GM18867 (cell line): ENCODE data around the gene NFIC.
"Not testable (repeated sequence)": the region's sequence is repeated elsewhere in the genome, so short reads cannot be mapped to it uniquely, and the experiment has no call there.

Experiments used
- ATAC-seq: cut with Tn5 transposase; IDR thresholded peaks from one replicate; pipeline ENCODE4 v1.9.1; 2021; ENCODE audit warnings: mild to moderate bottlenecking, moderate library complexity; ENCODE audit not compliant: unreplicated experiment

NFIC gene

DNA sequence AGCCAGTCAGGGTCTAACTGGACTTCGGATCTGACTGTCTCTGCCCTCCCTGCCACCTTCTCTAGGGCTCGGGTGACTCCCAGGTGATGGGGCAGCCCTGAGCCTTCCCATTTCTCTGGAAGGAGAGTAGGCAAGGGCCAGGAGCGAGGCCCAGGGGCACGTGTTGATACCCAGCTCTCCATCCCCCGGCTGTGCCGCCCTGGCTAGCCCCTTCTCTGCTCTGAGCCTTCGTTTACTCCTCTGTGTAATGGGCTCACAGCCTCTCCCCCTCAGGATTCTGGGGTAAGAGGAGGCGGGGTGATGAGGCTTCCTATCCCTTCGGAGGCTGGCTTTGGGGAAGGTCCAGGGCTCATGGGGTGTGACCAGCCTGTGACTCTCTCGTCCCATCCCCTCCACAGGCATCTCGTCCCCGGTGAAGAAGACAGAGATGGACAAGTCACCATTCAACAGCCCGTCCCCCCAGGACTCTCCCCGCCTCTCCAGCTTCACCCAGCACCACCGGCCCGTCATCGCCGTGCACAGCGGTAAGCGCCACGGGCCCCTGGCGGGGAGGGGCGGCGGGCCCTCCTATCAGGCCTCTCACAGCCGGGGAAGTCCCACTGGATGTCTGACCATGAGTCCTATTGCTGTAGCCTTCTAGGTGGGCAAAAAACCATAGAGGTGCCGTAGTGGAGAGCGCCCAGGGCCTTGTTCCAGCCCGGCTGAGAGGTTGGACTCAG lies 82.4 kb downstream of the NFIC start:
- no peak for ATAC-seq

DNA sequence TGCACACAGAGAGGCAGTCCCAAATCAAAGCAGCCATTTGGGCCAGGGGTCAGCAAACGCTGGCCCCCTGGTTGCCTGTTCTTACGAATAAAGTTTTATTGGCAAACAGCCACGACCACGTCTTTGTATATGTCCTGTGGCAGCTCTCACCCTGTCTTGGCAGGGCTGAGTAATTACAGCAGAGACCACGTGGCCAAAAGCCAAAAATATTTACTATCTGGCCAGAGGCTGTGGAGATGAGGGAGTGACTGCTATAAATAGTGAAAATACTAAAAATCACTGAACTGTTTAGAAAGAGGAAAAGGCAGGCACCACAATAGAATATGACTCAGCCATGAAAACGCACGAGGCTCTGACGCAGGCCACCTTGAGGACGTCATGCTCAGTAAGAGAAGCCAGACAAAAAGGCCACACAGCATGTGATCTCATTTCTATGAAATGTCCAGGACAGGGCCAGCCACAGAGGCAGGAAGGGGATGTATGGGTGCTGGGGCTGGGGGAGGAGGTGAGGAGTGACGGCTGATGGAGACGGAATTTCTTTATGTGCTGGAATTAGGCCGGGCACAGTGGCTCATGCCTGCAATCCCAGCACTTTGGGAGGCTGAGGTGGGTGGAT lies 84.5 kb downstream of the NFIC start:
- ATAC-seq, result no peak

DNA sequence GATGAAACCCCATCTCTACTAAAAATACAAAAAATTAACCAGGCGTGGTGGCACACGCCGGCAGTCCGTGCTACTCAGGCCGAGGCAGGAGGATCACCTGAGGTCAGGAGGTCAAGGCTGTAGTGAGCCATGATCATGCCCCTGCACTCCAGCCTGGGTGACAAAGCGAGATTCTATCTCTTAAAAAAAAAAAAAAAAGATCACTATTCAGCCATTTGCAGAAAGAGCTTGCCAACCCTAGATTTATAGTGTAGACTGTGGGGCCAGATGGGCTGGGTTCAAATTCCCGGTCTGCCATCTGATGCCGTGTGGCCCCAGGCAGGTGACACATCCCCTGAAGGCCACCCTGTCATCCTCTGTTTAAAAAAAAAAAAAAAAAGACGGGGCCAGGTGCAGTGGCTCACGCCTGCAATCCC lies 85.1 kb downstream of the NFIC start:
- ATAC-seq, result no peak

DNA sequence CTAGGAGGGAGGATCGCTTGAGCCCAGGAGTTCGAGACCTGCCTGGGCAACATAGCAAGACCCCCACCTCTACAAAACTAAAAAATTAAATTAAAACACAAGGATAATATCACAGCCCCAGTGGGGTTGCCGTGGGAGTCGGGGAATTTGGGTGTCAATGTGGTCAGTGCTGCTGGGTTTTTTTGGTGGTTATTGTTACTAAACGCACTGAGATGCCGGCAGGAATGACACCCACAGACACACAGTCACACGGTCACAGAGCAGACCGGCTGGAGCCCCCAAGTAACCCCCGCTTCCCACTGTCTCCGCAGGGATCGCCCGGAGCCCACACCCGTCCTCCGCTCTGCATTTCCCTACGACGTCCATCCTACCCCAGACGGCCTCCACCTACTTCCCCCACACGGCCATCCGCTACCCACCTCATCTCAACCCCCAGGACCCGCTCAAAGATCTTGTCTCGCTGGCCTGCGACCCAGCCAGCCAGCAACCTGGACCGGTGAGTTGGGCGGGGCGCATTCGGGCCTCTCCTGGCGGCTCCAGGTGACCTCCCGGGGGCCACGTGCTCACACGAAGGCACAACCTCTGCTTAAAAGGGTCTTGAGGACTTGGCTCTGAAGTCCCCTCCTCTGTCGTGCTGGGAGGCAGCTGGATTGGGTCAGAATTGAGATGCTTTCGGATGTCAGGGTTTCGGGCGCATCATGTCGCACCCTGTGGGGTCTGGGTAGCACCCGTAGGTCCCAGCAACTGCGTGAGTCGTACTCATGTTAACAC lies 86.0 kb downstream of the NFIC start:
- no peak for ATAC-seq

DNA sequence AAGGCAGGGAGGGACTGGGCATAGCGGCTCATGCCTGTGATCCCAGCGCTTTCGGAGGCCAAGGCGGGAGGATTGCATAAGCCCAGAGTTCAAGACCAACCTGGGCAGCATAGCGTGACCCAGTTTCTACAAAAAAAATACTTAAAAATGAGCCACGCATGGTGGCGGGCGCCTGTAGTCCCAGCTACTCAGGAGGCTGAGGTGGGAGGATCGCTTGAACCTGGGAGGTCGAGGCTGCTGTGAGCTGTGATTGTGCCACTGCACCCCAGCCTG lies 86.5 kb downstream of the NFIC start:
- ATAC-seq, result not testable (repeated sequence)

DNA sequence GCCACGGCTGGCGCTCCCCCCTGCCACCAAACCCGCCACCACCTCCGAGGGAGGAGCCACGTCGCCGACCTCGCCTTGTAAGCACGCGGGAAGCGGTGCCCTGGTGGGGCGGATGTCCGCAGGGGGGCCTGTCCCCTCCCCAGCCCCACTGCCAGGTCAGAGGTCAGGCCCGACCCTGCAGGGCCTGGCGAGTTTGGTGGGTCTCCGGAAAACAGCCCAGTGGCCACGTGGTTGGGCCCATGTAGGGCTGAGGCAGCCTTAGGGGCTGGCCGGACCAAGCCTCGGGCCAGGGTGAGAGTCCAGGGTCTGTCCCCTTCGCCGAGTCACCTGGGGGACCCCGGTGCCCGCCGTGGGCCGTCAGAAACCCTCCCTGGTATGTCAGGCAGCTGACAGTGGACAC lies 87.5 kb downstream of the NFIC start:
- no peak for ATAC-seq

DNA sequence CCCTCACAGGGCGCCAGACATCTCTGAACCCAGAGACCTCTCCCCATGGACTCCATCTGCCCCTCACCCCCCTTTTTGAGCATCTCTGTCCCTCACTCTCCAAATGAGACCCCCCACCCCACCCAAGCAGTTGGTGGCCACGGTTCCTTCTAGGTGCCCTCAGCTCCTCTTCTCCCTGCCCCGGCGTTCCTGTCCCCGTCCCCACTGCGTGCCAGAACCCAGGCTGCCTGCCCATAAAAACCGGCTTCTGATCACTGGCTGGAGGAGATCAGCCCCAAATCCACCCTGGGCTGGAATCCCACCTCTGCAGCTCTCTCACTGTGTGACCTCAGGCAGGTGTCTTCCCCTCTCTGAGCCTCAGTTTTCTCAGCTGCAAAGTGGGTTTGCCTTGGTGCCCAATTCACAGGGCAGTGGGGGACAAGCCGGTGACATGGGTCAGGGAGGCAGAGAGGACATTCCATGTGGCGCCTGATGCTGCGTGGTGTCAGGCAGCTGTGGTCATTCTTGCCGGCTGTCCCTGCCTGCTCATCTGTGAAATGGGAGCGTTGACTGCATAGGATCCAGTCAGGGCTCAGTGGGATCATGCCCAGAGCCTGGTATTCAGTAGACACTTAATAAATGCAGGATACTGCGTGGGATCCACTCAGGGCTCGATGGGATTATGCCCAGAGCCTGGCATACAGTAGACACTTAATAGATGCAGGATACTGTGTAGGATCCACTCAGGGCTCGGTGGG lies 88.4 kb downstream of the NFIC start:
- ATAC-seq, result no peak

DNA sequence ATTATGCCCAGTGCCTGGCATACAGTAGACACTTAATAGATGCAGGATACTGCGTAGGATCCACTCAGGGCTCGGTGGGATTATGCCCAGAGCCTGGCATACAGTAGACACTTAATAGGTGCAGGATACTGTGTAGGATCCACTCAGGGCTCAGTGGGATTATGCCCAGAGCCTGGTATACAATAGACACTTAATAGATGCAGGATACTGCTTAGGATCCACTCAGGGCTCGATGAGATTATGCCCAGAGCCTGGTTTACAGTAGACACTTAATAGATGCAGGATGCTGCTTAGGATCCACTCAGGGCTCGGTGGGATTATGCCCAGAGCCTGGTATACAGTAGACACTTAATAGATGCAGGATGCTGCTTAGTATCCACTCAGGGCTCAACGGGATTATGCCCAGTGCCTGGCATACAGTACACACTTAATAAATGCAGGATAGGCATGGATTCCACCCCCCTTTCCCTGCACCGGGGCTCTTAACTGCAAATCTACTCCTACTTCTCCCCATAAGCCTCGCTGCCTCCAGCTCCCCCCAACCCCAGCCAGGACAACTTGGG lies 89.1 kb downstream of the NFIC start:
- no peak for ATAC-seq

DNA sequence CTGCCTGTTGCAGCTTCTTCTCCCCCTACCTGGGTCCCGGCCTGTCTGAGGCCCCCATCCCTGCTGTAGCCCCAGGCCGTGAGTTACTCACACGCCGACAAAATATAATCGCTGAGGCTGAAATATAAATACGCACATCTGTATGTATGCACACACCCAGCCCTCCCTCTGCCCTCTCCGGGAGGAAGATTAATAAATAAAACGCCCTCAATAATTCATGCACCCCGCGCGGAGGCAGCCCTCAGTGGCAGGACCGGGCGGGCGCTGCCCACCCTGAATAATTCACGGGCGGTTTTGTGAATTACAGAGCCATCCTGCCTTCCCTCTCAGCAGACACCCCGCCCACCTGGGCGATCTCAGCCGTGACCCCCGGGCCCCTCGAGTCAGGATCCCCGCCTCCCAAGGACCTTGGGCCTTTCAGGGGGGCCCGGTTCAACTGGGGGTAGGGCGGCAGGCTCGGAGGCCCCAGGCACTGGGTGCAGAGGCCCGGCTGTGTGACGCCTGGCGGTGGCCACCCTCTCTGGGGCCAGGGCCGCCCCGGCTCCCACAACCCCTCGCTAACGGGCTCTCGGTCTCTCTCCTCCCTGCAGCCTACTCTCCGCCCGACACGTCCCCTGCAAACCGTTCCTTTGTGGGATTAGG lies 89.7 kb downstream of the NFIC start:
- ATAC-seq, result no peak

DNA sequence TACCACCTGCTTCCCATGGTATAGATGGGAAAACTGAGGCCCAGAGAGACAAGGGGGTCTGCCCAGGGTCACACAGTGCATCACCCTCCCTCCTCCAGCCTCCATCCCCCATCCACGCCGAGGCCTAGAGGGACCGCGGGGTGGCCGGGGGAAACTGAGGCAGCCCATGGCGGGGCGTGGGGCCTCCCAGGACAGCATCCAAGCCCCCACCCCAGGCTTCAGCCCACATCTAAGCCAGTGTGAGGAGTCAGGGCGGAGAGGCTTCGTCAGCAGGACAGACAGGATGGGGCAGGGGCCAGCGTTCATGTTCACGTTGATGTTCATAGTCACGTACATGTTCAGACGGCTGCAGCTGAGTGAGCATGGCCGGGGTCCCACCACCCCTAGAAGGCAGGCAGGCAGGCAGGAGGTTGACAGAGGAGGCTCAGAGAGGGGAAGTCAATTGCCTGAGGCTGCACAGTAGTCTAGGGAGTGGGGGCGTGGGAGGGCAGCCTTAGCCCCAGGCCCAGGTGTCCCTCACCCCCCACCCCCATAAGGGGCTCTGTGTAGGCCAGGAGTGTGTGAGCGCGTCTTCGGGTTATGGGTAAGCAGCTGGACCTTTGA lies 90.6 kb downstream of the NFIC start:
- no peak for ATAC-seq

DNA sequence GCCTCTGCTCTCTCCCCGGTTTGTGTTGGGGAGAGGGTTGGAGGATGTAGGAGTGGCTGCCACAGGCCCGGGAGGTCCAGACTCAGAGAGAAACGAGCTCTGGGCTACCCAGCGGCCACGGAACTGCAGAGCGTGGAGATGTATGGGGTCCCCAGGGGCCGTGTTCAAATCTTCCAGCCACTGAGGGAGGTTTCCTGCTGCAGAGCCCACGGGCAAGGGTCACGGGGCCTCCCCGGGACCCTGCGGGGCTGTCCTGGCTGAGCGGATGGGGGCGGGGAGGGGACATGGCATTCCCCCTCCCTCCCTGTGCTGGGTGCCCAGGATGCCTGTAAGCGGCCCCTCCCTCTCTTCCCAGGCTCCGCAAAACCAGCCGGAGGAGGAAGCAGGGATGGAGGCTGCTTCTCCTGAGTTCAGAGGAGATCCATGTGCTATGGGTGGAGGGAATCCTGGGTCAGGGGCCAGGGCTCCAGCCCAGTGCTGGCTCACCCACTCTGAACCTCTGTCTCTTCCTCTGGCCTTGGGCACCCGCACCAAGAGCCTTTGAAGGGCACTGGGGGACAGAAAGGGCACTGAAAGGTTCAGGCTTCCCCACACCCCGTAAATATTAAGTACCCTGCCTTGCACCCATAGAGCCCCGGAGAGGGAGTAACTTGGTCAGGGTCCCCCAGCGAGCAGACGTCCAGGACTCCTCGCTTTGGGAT lies 91.3 kb downstream of the NFIC start:
- no peak for ATAC-seq

DNA sequence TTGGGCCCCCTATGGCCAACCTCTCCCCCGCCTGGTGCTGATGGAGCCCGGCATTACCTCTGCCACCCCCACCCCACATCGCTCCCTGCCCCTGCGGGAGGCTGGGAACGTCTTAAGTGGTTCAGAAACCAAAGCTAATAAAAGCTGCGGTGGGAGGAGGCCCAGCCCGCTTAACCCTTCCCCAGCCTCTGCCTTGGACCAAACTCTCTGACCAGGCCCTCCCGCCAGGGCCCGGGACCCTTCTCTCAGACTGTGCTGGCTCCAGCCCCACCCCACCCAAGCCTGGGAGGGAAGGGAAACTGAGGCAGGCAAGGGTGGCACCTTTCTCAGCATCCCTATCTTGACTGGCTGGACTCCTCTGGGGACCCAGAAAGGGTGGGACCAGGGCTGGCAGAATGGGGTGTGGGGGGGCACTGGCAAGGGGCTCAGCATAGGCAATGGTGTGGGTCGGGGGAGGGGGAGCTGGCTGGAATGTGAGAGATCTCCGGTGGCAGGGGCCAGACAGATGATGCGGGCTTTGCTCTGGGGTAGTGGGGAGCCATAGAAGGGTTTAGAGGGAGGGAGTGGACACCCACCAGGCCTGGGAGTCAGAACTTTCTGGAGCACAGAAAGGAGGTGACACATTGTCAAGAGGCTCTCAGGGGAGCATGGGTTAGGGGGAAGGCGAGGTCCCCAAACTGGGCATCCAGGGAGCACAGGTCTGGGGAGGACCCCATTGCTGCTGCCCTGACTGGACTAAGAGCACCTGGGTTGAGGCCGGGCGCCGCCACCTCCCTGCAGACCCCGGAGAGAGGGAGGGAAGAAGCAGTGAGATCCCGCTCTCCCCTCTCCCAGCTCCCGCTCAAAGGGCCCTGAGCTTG lies 92.1 kb downstream of the NFIC start:
- no peak for ATAC-seq

DNA sequence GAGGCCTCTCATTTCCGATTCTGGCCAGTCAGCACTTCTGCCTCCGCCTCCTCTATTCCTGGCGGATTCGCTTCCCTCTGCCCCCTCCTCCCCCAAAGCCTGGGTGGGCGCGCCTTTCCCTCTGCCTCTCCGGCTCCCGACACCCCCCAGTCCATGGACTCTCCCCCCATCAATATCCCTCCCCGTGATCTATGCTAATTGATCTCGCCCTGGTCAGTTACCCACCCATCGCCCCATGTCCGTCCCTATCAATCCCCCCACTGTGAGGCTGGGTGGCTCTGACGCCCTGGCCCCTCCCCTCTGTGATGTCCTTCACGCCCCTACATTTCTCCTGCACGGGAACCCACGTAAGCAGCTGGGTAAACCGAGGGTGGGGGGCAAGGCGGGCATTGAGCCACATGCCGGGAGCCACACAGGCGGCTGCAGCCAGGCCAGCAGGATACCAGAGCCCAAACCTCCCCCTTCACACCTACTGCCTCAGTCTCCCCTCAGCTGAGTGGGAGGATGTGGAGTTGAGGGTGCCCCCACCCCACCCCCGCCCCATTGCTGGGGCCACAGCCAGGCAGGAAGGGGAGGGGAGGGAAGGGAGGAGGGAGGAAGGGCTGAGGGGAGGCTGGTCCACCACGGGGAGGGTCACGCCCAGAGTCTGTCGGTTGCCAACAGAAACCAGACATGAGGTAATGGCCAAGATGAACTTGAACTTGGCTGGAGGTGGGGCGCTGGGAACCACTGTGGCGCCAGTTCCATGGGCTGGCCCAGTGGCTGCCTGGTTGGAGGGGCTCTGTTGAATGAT lies 92.9 kb downstream of the NFIC start:
- no peak for ATAC-seq

DNA sequence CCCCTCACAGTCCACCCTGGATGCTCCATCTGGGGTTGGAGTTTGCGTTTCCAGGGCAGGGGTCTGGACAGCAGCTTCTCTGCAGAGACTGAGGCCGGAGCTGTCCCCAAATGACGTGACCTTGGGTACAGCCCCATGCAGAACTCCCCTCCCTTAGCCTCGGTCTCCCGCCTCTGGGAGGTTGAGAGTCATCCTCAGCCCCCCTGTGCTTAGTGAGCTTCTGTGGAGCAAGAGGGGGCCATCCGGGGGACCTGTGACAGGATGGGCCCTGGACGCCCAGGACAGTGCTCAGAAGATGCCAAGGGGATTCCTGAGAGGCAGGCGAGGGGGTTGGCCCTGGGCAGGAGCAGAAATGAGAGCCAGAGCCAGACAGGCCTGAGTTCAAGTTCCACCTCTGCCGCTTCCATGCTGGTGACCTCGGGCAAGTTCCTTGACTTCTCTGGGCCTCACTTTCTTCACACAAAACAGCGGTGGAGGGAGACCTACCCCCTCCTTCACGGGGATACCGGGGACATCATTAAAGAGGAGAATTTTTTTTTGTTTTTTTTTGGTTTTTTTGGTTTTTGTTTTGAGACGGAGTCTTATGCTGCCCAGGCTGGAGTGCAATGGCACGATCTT lies 93.7 kb downstream of the NFIC start:
- no peak for ATAC-seq

DNA sequence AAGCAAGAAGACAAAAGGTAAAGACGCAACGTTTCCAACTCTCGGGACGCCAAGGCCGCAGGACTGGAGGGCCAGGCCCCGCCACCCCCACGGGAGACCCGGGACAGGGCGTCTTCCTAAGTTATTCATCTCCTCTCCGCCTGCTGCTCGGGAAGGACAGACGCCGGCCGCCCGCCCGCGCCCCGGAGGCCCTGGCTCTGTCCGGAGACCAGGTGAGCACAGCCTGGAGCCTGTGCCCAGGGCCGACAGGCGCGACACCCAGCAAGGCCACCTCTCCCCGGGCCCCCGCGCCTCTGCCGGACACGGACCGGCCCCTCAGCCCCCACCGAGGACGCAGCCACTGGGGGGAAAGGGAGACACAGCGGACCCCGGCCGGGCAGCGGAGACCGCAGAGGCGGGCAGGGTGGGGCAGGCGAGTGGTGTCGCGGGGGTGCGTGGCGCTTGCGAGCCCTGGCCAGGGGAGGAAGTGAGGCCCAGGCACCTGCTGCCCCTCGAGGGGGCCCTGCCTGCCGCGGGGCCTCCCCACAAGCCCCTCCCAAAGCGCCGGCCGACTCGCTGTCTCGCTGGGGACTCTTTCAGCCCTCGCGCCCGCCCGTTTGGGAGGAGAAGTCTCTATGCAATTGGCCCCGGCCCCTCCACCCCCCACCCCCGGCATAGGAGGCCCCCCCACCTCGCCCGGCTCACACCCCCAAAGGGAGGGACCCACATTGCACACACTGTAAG lies 96.8 kb downstream of the NFIC start:
- ATAC-seq, result no peak

DNA sequence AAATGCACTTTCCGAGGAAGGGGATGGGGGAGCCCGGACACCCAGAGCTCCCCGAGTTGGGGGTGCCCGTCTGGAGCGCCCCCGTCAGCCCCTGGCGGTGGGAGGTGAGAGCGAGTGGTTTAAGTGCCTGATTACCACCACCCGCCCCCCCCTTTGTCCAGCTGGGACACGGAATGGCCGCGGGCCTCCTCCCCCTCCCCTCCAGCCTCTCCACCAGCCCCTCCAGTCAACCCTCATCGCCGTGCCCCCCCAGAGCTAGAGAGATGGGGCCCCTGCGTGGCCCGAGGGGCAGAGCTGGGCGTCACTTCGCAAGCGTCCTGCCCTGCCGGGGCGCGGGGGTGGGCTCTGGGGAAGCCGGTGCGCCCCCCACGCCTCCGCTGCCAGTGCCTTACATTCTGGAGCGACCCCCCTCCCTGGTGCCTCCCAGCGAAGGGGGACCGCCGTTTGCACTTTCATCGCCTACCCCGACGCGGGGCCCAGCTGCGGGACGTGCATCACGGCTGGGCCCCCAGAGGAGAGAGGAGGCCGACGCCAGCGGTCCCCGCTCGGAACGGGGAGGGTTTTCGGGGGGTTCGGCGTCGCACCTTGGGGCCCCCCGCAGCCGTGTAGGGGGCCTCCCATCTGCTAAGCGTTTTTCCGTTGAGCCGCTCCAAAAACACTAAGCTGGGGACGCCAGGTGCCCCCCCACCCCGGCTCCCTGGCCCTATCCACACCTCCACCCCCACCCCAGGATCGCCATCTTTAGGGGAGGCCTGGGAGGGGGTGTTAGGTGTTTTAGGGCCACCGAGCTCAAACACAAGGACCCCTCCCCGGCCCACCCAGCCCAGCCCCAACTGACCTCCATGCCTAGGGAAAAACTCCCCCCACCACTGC lies 97.6 kb downstream of the NFIC start:
- ATAC-seq, result no peak
